GM12878 (cell line): ENCODE data around the gene COPRS. TPM values are rescaled to one million over a fixed set of nuclear protein-coding genes. Genes with fewer than 3 reads are reported as not detected.

Experiments
- ATAC-seq: fragments of 200-7000 bp; cut with Tn5 transposase; 3 replicates; pipeline ENCODE4 v1.9.1; 2020; ENCODE audit warnings: mild to moderate bottlenecking, moderate library complexity
- BruUV-seq: library from RNA; stranded (reverse); fragments of 400-500 nt; replicated peaks from 2 replicates; lab custom pipeline; 2021; lab: Mats Ljungman, UMichigan
- CTCF ChIA-PET: fragments of 300-600 bp; sonication (Branson Sonifier 250); formaldehyde crosslinking; extraction: SDS; loops from one replicate; lab custom pipeline; 2021; ENCODE audit warnings: inconsistent platforms; lab: Yijun Ruan, JAX
- POLR2A ChIA-PET: fragments of 350-600 bp; formaldehyde crosslinking; extraction: SDS; loops from one replicate; lab custom pipeline; 2021; ENCODE audit warnings: inconsistent platforms; lab: Charles Lee
- RAD21 ChIA-PET: fragments of 300-600 bp; sonication (Branson Sonifier 250); formaldehyde crosslinking; loops from one replicate; lab custom pipeline; 2023; ENCODE audit warnings: antibody characterized with exemption; ENCODE audit not compliant: unreplicated experiment; lab: Charles Lee
- SMC1A ChIA-PET: fragments of 300-600 bp; sonication (Branson Sonifier 250); formaldehyde crosslinking; loops from one replicate; lab custom pipeline; 2023; ENCODE audit not compliant: unreplicated experiment, uncharacterized antibody; lab: Charles Lee
- DNase-seq: peaks from one replicate; pipeline ENCODE4 v3.0.0-alpha.2; 2011; ENCODE audit warnings: low read depth, low spot score
- FAIRE-seq: peaks from 3 replicates; lab custom pipeline; 2011; peaks lifted over from hg19 to GRCh38; lab: Jason Lieb, UNC
- H2AFZ ChIP-seq: 2 replicates; pipeline ENCODE4 v1.6.0; 2011; ENCODE audit warnings: low read depth, low read length, control low read depth; ENCODE audit not compliant: control insufficient read depth
- H3K27ac ChIP-seq: 2 replicates; pipeline ENCODE4 v1.5.1; 2011; ENCODE audit warnings: control low read depth; ENCODE audit not compliant: control insufficient read depth, insufficient read depth
- H3K27me3 ChIP-seq, 2 experiments: replicated peaks in 1 of 2; 2 replicates each; pipeline versions ENCODE4 v1.6.0 to v1.6.1; 2011; ENCODE audit warnings: low read length in 1 of 2; ENCODE audit not compliant: control insufficient read depth in 2 of 2, insufficient read depth in 2 of 2
- H3K36me3 ChIP-seq, 2 experiments: 2 replicates each; pipeline ENCODE4 v1.5.1; 2011; ENCODE audit warnings: low read length in 1 of 2; ENCODE audit not compliant: control insufficient read depth in 2 of 2, insufficient read depth in 2 of 2
- H3K4me1 ChIP-seq: 2 replicates; pipeline ENCODE4 v1.6.1; 2011; ENCODE audit warnings: mild to moderate bottlenecking, low read length, moderate library complexity, mixed read lengths; ENCODE audit not compliant: control insufficient read depth, insufficient read depth
- H3K4me2 ChIP-seq: 2 replicates; pipeline ENCODE4 v1.6.0; 2011; ENCODE audit warnings: control low read depth; ENCODE audit not compliant: control insufficient read depth, insufficient read depth
- H3K4me3 ChIP-seq: fragments of 200-600 bp; sonication (generic); 2 replicates; pipeline ENCODE4 v1.5.1; 2016
- H3K79me2 ChIP-seq: 2 replicates; pipeline ENCODE4 v1.6.0; 2011; ENCODE audit warnings: low read length; ENCODE audit not compliant: control insufficient read depth, insufficient read depth
- H3K9ac ChIP-seq: 2 replicates; pipeline ENCODE4 v1.8.0; 2011; ENCODE audit warnings: low read length, control low read depth, mixed read lengths; ENCODE audit not compliant: control insufficient read depth, insufficient read depth
- H3K9me3 ChIP-seq: replicated peaks from 3 replicates; pipeline ENCODE4 v1.5.1; 2011; ENCODE audit warnings: mild to moderate bottlenecking, low read length; ENCODE audit not compliant: control insufficient read depth, insufficient read depth
- H4K20me1 ChIP-seq: 2 replicates; pipeline ENCODE4 v1.6.0; 2011; ENCODE audit not compliant: control insufficient read depth, insufficient read depth
- CBFB ChIP-seq: IDR thresholded peaks from 2 replicates; pipeline ENCODE4 v1.6.1; 2016; ENCODE audit warnings: antibody characterized with exemption, low read depth
- MEF2B ChIP-seq: fragments of 450-650 bp; IDR thresholded peaks from 2 replicates; pipeline ENCODE4 v1.6.1; 2018; ENCODE audit warnings: mild to moderate bottlenecking, moderate library complexity; ENCODE audit not compliant: partially characterized antibody, poor library complexity, severe bottlenecking
- NFYB ChIP-seq: IDR thresholded peaks from 2 replicates; pipeline ENCODE4 v1.6.1; 2011; ENCODE audit warnings: low read depth, mild to moderate bottlenecking, low read length, improper control_type of control experiment, moderate library complexity; ENCODE audit not compliant: insufficient read depth
- PAX5 ChIP-seq: IDR thresholded peaks from 2 replicates; pipeline ENCODE4 v1.6.1; 2011; ENCODE audit warnings: low read depth, low read length, borderline replicate concordance
- PAX8 ChIP-seq: fragments of 450-650 bp; IDR thresholded peaks from 2 replicates; pipeline ENCODE4 v1.6.1; 2017; ENCODE audit warnings: mild to moderate bottlenecking, moderate library complexity
- RUNX3 ChIP-seq: IDR thresholded peaks from 2 replicates; pipeline ENCODE4 v1.6.1; 2012; ENCODE audit warnings: low read length, inconsistent platforms
- WGBS: methylation state at CpG from one replicate; pipeline ENCODE4 v1.1.6; 2016; ENCODE audit warnings: low lambda C conversion rate; ENCODE audit not compliant: insufficient replicate concordance, insufficient coverage; ENCODE audit errors: missing lambda C conversion rate; 5-methylcytosine and 5-hydroxymethylcytosine counted together
- in situ Hi-C: fragments of 300-500 bp; cut with MboI; formaldehyde crosslinking; loops from 9 replicates; pipeline ENCODE4 v1.14.3; 2018; ENCODE audit warnings: mixed read lengths
- intact Hi-C: fragments of 100-400 bp; cut with micrococcal nuclease; formaldehyde crosslinking; loops from one replicate; pipeline ENCODE4 v1.14.2; 2022; ENCODE audit not compliant: unreplicated experiment
- polyA plus RNA-seq, 11 experiments: library from polyadenylated mRNA; depleted of rRNA in 4 of 11; unstranded in 6 of 11; stranded (reverse) in 5 of 11; fragments of >200 nt; fragmentation: Nextera tagmentation in 4 of 11; fragmentation: Illumina TruSeq in 1 of 11; extraction: Ambion mirVana in 4 of 11; extraction: Trizol in 1 of 11; gene quantifications; 1 replicate in 1 of 11; 2 replicates in 10 of 11; pipeline versions ENCODE4 v1.2.1 to v1.2.3, GENCODE V29; 2011 to 2016; ENCODE audit warnings: inconsistent platforms in 2 of 11, missing spikeins in 2 of 11, low read depth in 1 of 11
- total RNA-seq, 4 experiments: library from RNA; depleted of rRNA in 3 of 4; stranded (reverse); fragments of >200 nt in 3 of 4; fragmentation: Illumina TruSeq in 1 of 4; extraction: Trizol in 1 of 4; gene quantifications; 2 replicates each; pipeline versions ENCODE4 v1.2.1 to v1.2.3, GENCODE V29; 2013 to 2021
- TF ChIP-seq, protein P1 (sequence below): fragments of 450-650 bp; IDR thresholded peaks from 2 replicates; pipeline ENCODE4 v1.6.1; 2017; ENCODE audit warnings: antibody characterized with exemption, mild to moderate bottlenecking, moderate library complexity
- TF ChIP-seq, protein P2 (sequence below): IDR thresholded peaks from 2 replicates; pipeline ENCODE4 v1.6.1; 2011; ENCODE audit warnings: low read depth, low read length, improper control_type of control experiment, borderline replicate concordance

Gene COPRS
- total and polyA plus RNA-seq, 10 of the 15 experiments (the other 5 are each of a cell fraction or from before 2014, with no cell fraction given), result 6.3 to 41.9 (median 31.4) TPM

DNA sequence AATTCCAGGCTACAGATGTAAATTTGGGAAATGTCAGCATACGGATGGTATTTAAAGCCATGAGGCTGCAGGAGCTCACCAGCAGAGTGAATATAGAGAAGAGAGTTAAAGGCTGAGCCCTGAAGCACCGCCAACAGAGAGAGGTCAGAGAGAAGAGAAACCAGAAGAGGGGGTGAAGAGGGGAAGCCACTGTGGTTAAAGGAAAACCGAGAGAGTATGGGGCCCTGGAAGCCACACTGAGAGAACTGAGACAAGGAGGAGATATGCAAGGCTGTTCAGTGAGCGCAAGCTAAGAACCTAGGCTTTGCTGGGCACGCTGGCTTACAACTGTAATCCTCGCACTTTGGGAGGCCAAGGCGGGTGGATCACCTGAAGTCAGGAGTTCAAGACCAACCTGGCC, 24.6 kb downstream of the COPRS start (continued):
- TF ChIP-seq, protein P1, sequence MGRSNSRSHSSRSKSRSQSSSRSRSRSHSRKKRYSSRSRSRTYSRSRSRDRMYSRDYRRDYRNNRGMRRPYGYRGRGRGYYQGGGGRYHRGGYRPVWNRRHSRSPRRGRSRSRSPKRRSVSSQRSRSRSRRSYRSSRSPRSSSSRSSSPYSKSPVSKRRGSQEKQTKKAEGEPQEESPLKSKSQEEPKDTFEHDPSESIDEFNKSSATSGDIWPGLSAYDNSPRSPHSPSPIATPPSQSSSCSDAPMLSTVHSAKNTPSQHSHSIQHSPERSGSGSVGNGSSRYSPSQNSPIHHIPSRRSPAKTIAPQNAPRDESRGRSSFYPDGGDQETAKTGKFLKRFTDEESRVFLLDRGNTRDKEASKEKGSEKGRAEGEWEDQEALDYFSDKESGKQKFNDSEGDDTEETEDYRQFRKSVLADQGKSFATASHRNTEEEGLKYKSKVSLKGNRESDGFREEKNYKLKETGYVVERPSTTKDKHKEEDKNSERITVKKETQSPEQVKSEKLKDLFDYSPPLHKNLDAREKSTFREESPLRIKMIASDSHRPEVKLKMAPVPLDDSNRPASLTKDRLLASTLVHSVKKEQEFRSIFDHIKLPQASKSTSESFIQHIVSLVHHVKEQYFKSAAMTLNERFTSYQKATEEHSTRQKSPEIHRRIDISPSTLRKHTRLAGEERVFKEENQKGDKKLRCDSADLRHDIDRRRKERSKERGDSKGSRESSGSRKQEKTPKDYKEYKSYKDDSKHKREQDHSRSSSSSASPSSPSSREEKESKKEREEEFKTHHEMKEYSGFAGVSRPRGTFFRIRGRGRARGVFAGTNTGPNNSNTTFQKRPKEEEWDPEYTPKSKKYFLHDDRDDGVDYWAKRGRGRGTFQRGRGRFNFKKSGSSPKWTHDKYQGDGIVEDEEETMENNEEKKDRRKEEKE, result no peak
- TF ChIP-seq, protein P2, sequence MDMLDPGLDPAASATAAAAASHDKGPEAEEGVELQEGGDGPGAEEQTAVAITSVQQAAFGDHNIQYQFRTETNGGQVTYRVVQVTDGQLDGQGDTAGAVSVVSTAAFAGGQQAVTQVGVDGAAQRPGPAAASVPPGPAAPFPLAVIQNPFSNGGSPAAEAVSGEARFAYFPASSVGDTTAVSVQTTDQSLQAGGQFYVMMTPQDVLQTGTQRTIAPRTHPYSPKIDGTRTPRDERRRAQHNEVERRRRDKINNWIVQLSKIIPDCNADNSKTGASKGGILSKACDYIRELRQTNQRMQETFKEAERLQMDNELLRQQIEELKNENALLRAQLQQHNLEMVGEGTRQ, result no peak
- TF ChIP-seq PAX5, result peak; percentile 42; the same call in 1 of the 2 replicates
- TF ChIP-seq PAX8, result no peak
- TF ChIP-seq CBFB, result 0 out of 2 replicates have a peak, but pooled peaks have one; percentile 30
- peak; percentile 90 for TF ChIP-seq RUNX3
- TF ChIP-seq, all 136 proteins: peak for 7

DNA sequence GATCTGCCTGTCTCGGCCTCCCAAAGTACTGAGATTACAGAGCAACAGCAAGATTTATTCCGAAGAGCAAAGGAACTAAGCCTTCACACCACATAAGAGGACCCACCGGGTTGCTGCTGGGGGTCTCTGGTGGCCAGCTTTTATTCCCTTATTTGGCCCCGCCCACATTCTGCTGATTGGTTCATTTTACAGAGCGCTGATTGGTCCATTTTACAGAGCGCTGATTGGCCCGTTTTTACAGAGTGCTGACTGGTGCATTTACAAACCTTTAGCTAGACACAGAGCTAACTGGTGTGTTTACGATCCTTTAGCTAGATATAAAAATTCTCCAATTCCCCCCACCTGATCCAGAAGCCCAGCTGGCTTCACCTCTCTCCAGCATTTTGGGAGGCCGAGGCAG, 26.3 kb downstream of the COPRS start:
- intact Hi-C loops, result no loop called here
- Histone ChIP-seq H3K36me3 (no peaks in the 10 kb centered on the region), H3K4me3 (no peak overlapping the region), H3K27me3 (no peaks in the 10 kb centered on the region), H3K9me3 (no peaks in the 10 kb centered on the region), H3K4me1 (peaks cover 8% of the 10 kb centered on the region), H3K27ac (no peak overlapping the region), H2AFZ (no peak overlapping the region), H3K79me2 (no peaks in the 10 kb centered on the region), H4K20me1 (no peaks in the 10 kb centered on the region), H3K9ac (no peak overlapping the region), H3K4me2 (no peak overlapping the region)
- ChIA-PET POLR2A (no interaction called here), CTCF (interaction anchor here (1.2 to 1.8 kb wide), 2 partner anchors 10 to 299 kb away, joined by 3 to 12 read pairs; no protein-coding TSS in a partner anchor), SMC1A (interaction anchor here (0.6 kb wide), 1 partner anchor 298 kb away, joined by 3 read pairs; no protein-coding TSS in a partner anchor), RAD21 (interaction anchor here (0.6 kb wide), 1 partner anchor 42 kb away, joined by 3 read pairs; no protein-coding TSS in a partner anchor)
- DNase-seq (no peak), FAIRE-seq (no peak), ATAC-seq (no peak)
- BruUV-seq, result no TSS peak
- TF ChIP-seq MEF2B (no peak), NFYB (peak; percentile 84)
- 61% methylated on average over 9 of the region's 9 CpGs for WGBS
- in situ Hi-C loops, result no loop called here
